HEK293 (cell line): ENCODE data around the gene HTRA1.

Source experiments
- CTCF ChIA-PET: fragments of 350-600 bp; formaldehyde crosslinking; extraction: SDS; loops from one replicate; lab custom pipeline; 2021; ENCODE audit warnings: antibody characterized with exemption; lab: Yijun Ruan, JAX
- POLR2A ChIA-PET: fragments of 300-600 bp; formaldehyde crosslinking; extraction: SDS; loops from one replicate; lab custom pipeline; 2020; ENCODE audit warnings: antibody characterized with exemption, inconsistent platforms; lab: Yijun Ruan, JAX
- H3K27ac ChIP-seq: fragments of 200-500 bp; sonication (Bioruptor generic); 2 replicates; pipeline ENCODE4 v1.5.1; 2014; ENCODE audit warnings: low read depth, low read length, control low read depth, inconsistent platforms; ENCODE audit errors: extremely low read depth
- H3K36me3 ChIP-seq, 2 experiments: fragments of 200-500 bp in 1 of 2; sonication (Bioruptor generic) in 1 of 2; 1 replicate in 1 of 2; 2 replicates in 1 of 2; pipeline ENCODE4 v1.5.1; 2014 to 2017; ENCODE audit warnings: inconsistent platforms in 2 of 2, low read length in 2 of 2; ENCODE audit not compliant: control insufficient read depth in 2 of 2, insufficient read depth in 1 of 2
- H3K4me1 ChIP-seq: fragments of 200-500 bp; sonication (Bioruptor generic); 2 replicates; pipeline ENCODE4 v1.5.1; 2014; ENCODE audit warnings: mild to moderate bottlenecking, low read length, inconsistent platforms; ENCODE audit not compliant: control insufficient read depth, insufficient read depth
- H3K4me3 ChIP-seq: 2 replicates; pipeline ENCODE4 v1.5.1; 2011; ENCODE audit warnings: low read depth, mild to moderate bottlenecking, control low read depth, low read length, moderate library complexity
- H3K9me3 ChIP-seq: fragments of 200-500 bp; sonication (Bioruptor generic); 2 replicates; pipeline ENCODE4 v1.5.1; 2014; ENCODE audit warnings: low read depth, low read length, inconsistent platforms; ENCODE audit not compliant: control insufficient read depth, insufficient read depth
- AEBP2 ChIP-seq: fragments of 450-650 bp; formaldehyde crosslinking; IDR thresholded peaks from 2 replicates; pipeline ENCODE4 v1.5.1; 2016; ENCODE audit warnings: missing biosample characterization, missing genetic modification characterization, borderline replicate concordance
- BCL11A ChIP-seq: fragments of 450-650 bp; formaldehyde crosslinking; IDR thresholded peaks from 2 replicates; pipeline ENCODE4 v1.5.1; 2016; ENCODE audit warnings: low read depth, missing biosample characterization, missing genetic modification characterization
- CTCF ChIP-seq: fragments of 450-650 bp; formaldehyde crosslinking; IDR thresholded peaks from 2 replicates; pipeline ENCODE4 v1.5.1; 2016; ENCODE audit warnings: missing biosample characterization, missing genetic modification characterization
- KLF1 ChIP-seq: fragments of 450-650 bp; formaldehyde crosslinking; IDR thresholded peaks from 2 replicates; pipeline ENCODE4 v1.5.1; 2016; ENCODE audit warnings: missing biosample characterization, missing genetic modification characterization
- PRDM10 ChIP-seq: fragments of 450-650 bp; formaldehyde crosslinking; IDR thresholded peaks from 2 replicates; pipeline ENCODE4 v1.5.1; 2016; ENCODE audit warnings: missing biosample characterization, missing genetic modification characterization
- RBAK ChIP-seq: fragments of 450-650 bp; formaldehyde crosslinking; IDR thresholded peaks from 2 replicates; pipeline ENCODE4 v1.5.1; 2016; ENCODE audit warnings: missing biosample characterization, missing genetic modification characterization
- ZBTB11 ChIP-seq: fragments of 450-650 bp; formaldehyde crosslinking; conservative IDR thresholded peaks from 2 replicates; pipeline ENCODE4 v1.5.1; 2016; ENCODE audit warnings: low read depth, missing biosample characterization, missing genetic modification characterization
- ZBTB49 ChIP-seq: fragments of 450-650 bp; formaldehyde crosslinking; IDR thresholded peaks from 2 replicates; pipeline ENCODE4 v1.5.1; 2016; ENCODE audit warnings: missing biosample characterization, missing genetic modification characterization, low read depth
- ZNF16 ChIP-seq: fragments of 450-650 bp; formaldehyde crosslinking; IDR thresholded peaks from 2 replicates; pipeline ENCODE4 v1.5.1; 2016; ENCODE audit warnings: low read depth, missing biosample characterization, missing genetic modification characterization
- ZNF169 ChIP-seq: fragments of 450-650 bp; formaldehyde crosslinking; IDR thresholded peaks from 2 replicates; pipeline ENCODE4 v1.5.1; 2016; ENCODE audit warnings: missing biosample characterization, missing genetic modification characterization
- ZNF174 ChIP-seq: fragments of 450-650 bp; formaldehyde crosslinking; IDR thresholded peaks from 2 replicates; pipeline ENCODE4 v1.5.0; 2017; ENCODE audit warnings: missing biosample characterization, mild to moderate bottlenecking, missing genetic modification characterization
- ZNF221 ChIP-seq: fragments of 450-650 bp; formaldehyde crosslinking; IDR thresholded peaks from 2 replicates; pipeline ENCODE4 v1.5.1; 2017; ENCODE audit warnings: missing biosample characterization, missing genetic modification characterization, borderline replicate concordance
- ZNF239 ChIP-seq: fragments of 450-650 bp; formaldehyde crosslinking; IDR thresholded peaks from 2 replicates; pipeline ENCODE4 v1.5.1; 2016; ENCODE audit warnings: missing biosample characterization, missing genetic modification characterization
- ZNF501 ChIP-seq: fragments of 450-650 bp; formaldehyde crosslinking; IDR thresholded peaks from 2 replicates; pipeline ENCODE4 v1.5.1; 2016; ENCODE audit warnings: missing biosample characterization, missing genetic modification characterization
- ZNF585B ChIP-seq: fragments of 450-650 bp; formaldehyde crosslinking; IDR thresholded peaks from 2 replicates; pipeline ENCODE4 v1.5.1; 2016; ENCODE audit warnings: missing biosample characterization, missing genetic modification characterization
- ZNF654 ChIP-seq: fragments of 450-650 bp; formaldehyde crosslinking; IDR thresholded peaks from 2 replicates; pipeline ENCODE4 v1.5.1; 2016; ENCODE audit warnings: low read depth, missing biosample characterization, missing genetic modification characterization
- ZNF791 ChIP-seq: fragments of 450-650 bp; formaldehyde crosslinking; IDR thresholded peaks from 2 replicates; pipeline ENCODE4 v1.5.1; 2016; ENCODE audit warnings: missing biosample characterization, missing genetic modification characterization
- ZNF843 ChIP-seq: fragments of 450-650 bp; formaldehyde crosslinking; IDR thresholded peaks from 2 replicates; pipeline ENCODE4 v1.5.1; 2016; ENCODE audit warnings: missing biosample characterization, missing genetic modification characterization
- ZSCAN5A ChIP-seq: fragments of 450-650 bp; formaldehyde crosslinking; IDR thresholded peaks from 2 replicates; pipeline ENCODE4 v1.5.1; 2016; ENCODE audit warnings: missing biosample characterization, missing genetic modification characterization

Gene HTRA1

GRCh38 chr10:122485670-122486069, 24.3 kb downstream of the HTRA1 start:
- CTCF ChIA-PET: interaction anchor here (0.8 kb wide), 1 partner anchor 188 kb away, joined by 3 read pairs; no protein-coding TSS in a partner anchor
- no peaks in the 10 kb centered on the region for H3K9me3 ChIP-seq
- no peak overlapping the region for H3K4me3 ChIP-seq
- TF ChIP-seq ZNF174 (tag by site-specific recombination) (no peak), RBAK (tag by site-specific recombination) (no peak), ZNF221 (tag by site-specific recombination) (no peak), ZSCAN5A (tag by site-specific recombination) (no peak), ZNF501 (tag by site-specific recombination) (no peak), ZNF16 (tag by site-specific recombination) (no peak), CTCF (tag by site-specific recombination) (no peak), PRDM10 (tag by site-specific recombination) (no peak), ZBTB49 (tag by site-specific recombination) (no peak), ZNF239 (tag by site-specific recombination) (no peak), BCL11A (tag by site-specific recombination) (no peak), AEBP2 (tag by site-specific recombination) (no peak), KLF1 (no peak), ZNF169 (no peak), ZNF654 (tag by site-specific recombination) (no peak), ZNF843 (tag by site-specific recombination) (no peak), ZNF791 (no peak), ZBTB11 (tag by site-specific recombination) (no peak), ZNF585B (tag by site-specific recombination) (no peak)
- no peaks in the 10 kb centered on the region for H3K36me3 ChIP-seq
- no peak overlapping the region for H3K27ac ChIP-seq
- POLR2A ChIA-PET: no interaction called here
- H3K4me1 ChIP-seq: peaks cover 4% of the 10 kb centered on the region; the same call in 1 of the 2 replicates
